LNCAP (cell line): Measurements from ENCODE around the gene RBMX.

ENCODE experiments used
- TF ChIP-seq, protein P1 (sequence below): fragments of 450-650 bp; IDR thresholded peaks from 2 replicates; pipeline ENCODE4 v1.5.1; 2017; ENCODE audit warnings: mild to moderate bottlenecking

Gene RBMX

DNA sequence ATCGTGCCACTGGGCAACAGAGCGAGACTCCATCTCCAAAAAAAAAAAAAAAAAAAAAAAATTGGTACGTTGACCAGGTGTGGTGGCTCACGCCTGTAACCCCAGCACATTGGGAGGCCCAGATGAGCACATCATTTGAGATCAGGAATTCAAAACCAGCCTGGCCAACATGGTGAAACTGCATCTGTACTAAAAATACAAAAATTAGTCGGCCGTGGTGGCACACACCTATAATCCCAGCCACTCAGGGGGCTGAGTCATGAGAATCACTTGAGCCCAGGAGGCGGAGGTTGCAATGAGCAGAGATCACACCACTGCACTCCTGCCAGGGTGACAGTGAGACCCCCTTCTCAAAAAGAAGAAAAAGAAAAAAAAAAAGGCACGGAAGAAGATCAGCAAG is 24.5 kb downstream of the RBMX start:
- TF ChIP-seq, protein P1, sequence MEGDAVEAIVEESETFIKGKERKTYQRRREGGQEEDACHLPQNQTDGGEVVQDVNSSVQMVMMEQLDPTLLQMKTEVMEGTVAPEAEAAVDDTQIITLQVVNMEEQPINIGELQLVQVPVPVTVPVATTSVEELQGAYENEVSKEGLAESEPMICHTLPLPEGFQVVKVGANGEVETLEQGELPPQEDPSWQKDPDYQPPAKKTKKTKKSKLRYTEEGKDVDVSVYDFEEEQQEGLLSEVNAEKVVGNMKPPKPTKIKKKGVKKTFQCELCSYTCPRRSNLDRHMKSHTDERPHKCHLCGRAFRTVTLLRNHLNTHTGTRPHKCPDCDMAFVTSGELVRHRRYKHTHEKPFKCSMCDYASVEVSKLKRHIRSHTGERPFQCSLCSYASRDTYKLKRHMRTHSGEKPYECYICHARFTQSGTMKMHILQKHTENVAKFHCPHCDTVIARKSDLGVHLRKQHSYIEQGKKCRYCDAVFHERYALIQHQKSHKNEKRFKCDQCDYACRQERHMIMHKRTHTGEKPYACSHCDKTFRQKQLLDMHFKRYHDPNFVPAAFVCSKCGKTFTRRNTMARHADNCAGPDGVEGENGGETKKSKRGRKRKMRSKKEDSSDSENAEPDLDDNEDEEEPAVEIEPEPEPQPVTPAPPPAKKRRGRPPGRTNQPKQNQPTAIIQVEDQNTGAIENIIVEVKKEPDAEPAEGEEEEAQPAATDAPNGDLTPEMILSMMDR: no peak

GRCh38 chrX:136851526-136851925 is 29.0 kb downstream of the RBMX start:
- TF ChIP-seq, protein P1: no peak

DNA sequence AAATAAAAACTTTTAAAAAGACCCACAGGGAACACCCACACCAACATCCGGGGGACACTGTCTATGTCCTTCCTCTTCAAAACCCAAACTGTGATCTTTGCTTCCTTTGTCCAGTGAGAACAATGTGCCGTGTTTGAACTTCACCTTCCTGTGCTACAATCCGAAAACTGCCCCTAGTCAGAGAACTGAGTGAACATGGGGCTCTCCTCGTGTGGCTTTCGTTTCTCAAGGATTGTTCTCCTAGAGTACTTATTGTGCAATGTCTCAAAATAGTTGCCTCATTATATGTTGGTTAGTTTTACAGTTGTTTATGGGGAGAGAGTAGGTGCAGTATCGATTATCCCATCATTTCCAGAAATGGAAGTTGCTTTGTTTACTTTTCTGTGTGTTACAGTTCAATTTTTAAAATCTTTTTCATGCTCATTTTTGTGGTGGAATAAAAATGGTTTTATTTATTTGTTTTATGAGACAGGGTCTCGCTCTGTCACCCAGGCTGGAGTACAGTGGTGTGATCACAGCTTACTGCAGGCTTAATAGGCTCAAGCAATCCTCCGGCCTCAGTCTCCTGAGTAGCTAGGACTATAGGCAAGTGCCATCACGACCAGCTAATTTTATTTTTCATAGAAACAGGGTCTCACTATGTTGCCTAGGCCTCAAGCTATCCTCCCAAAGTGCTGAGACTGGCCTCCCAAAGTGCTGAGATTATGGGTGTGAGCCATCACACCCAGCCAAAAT is 29.9 kb downstream of the RBMX start:
- TF ChIP-seq, protein P1: no peak

DNA sequence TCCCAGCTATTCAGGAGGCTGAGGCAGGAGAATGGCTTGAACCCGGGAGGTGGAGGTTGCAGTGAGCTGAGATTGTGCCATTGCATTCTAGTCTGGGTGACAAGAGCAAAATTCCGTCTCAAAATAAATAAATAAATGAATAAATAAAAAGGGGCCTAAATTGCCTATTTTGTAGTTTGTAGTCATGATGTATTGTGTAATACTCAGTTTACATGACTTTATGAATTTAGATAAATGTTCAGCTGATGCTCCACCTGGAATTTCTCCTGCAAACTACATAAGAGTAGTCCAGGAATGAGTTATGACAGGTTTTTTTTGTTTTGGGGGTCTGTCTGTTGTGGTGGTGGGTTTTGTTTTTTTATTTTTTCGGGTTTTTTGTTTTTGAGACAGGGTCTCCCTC is 31.1 kb downstream of the RBMX start:
- TF ChIP-seq, protein P1: no peak

GRCh38 chrX:136847874-136848273 is 32.7 kb downstream of the RBMX start:
- TF ChIP-seq, protein P1: no peak

DNA sequence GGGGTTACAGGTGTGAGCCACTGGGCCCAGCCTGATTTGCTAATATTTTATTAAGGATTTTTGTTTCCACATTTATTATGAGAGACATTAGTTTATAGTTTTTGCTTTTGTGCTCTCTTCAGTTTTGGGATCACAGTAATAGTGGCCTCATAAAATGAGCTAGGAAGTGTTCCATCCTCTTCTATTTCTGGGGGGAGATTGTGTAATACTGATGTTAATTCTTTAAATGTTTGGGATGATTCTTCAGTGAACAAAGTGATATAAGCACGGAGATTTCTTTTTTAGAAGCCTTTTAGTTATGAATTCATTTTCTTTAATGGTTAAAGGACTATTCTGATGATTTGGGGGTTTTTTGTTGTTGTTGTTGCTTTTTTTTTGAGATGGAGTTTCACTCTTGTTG is 41.3 kb downstream of the RBMX start:
- TF ChIP-seq, protein P1: no peak

DNA sequence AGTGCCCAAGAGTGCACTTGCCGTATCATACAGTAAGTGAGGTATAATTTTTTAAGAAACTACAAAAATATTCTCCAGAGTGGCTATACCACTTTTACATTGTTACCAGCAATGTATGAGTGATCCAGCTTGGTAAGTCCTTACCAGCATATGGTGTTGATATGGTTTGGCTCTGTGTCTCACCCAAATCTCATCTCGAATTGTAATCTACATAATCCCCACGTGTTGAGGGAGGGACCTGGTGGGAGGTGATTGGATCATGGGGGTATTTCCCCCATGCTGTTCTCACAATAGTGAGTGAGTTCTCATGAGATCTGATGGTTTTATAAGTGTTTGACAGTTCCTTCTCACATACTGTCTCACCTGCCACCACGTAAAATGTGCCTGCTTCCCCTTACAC is 44.8 kb downstream of the RBMX start:
- TF ChIP-seq, protein P1: no peak

DNA sequence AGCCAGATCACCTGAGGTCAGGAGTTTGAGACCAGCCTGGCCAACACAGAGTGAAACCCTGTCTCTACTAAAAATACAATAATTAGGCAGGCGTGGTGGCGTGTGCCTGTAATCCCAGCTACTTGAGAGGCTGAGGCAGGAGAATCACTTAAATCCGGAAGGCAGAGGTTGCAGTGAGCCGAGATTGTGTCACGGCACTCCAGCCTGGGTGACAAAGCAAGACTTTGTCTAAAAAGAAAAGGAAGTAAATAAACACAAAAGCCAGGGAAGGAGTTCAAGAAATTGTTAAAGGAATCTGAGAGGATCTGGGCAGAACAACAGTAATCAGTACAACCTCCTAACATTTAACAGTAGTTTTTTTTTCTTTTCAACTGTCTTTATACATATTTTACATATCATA is 51.1 kb downstream of the RBMX start:
- TF ChIP-seq, protein P1: no peak
